Right lobe of liver (tissue), 6 donors: ENCODE results near the gene HDAC4. TPM values are rescaled to one million over a fixed set of nuclear protein-coding genes. Genes with fewer than 3 reads are reported as not detected.
A peak's percentile ranks its signal among the peaks of the same experiment; 100 is the strongest.

ENCODE experiments used
- ATAC-seq, 4 donors: fragments of 200-7000 bp; cut with Tn5 transposase; one replicate each; pipeline ENCODE4 v1.9.1; 2020; ENCODE audit warnings: mild to moderate bottlenecking in 4 of 4, moderate library complexity in 4 of 4
- DNase-seq, 3 donors: peaks; one replicate each; pipeline ENCODE4 v3.0.0-alpha.2; 2020
- H3K27ac ChIP-seq, 3 donors: fragments of 200-600 bp; one replicate each; pipeline ENCODE4 v1.8.0; 2022
- H3K27me3 ChIP-seq, 2 donors: fragments of 200-600 bp; one replicate each; pipeline ENCODE4 v1.8.0; 2022
- H3K36me3 ChIP-seq, 4 donors: fragments of 200-600 bp; sonication (generic) in 1 of 4; one replicate each; pipeline versions ENCODE4 v1.5.1 to v1.8.0; 2017 to 2022; ENCODE audit warnings: control low read depth in 1 of 4
- H3K4me1 ChIP-seq, 4 donors: fragments of 200-600 bp; sonication (generic) in 1 of 4; one replicate each; pipeline versions ENCODE4 v1.5.1 to v1.8.0; 2017 to 2022; ENCODE audit warnings: control low read depth in 1 of 4
- H3K4me3 ChIP-seq, 3 donors: fragments of 200-600 bp; one replicate each; pipeline ENCODE4 v1.8.0; 2022
- H3K9me3 ChIP-seq, 4 donors: fragments of 200-600 bp; sonication (generic) in 1 of 4; one replicate each; pipeline versions ENCODE4 v1.5.1 to v1.8.0; 2017 to 2022; ENCODE audit warnings: control low read depth in 1 of 4
- POLR2A ChIP-seq: fragments of 450-650 bp; IDR thresholded peaks from one replicate; pipeline ENCODE4 v1.6.1; 2017; ENCODE audit warnings: antibody characterized with exemption, mild to moderate bottlenecking
- WGBS: methylation state at CpG from one replicate; pipeline ENCODE4 v1.1.6; 2018; ENCODE audit warnings: low coverage, low lambda C conversion rate; ENCODE audit not compliant: insufficient coverage; ENCODE audit errors: missing lambda C conversion rate; 5-methylcytosine and 5-hydroxymethylcytosine counted together
- intact Hi-C, 2 donors: fragments of 100-400 bp; cut with DNase I; formaldehyde crosslinking; loops; one replicate each; pipeline versions ENCODE4 v1.11.2 to v1.14.1; 2022
- total RNA-seq, 6 experiments: library from RNA; depleted of rRNA in 2 of 6; stranded (reverse); fragments of >200 nt in 2 of 6; fragmentation: NEBNext Ultra II Directional in 3 of 6; extraction: Animal tissue kit (Norgen Biotek cat#: 25700) in 3 of 6; gene quantifications; one replicate each; pipeline versions ENCODE4 v1.1.0 to v1.2.4, GENCODE V29; 2016 to 2023
- TF ChIP-seq, protein P1 (sequence below), 4 donors: fragments of 200-600 bp in 3 of 4; fragments of 450-650 bp in 1 of 4; IDR thresholded peaks; one replicate each; pipeline versions ENCODE4 v1.5.1 to v1.8.0; 2016 to 2022; ENCODE audit warnings: antibody characterized with exemption in 4 of 4, mild to moderate bottlenecking in 2 of 4
- donor health status: DM: no; HTN: yes; CAD: no.
- donor health status: DM: no; HTN: no; CAD: no.
- donor health status: DM: no; HTN: no; CAD: no.
- donor health status: DM: no; HTN: yes; CAD: no.
- donor health status: DM: no; HTN: yes; CAD: no.

Gene HDAC4
- total RNA-seq, 6 experiments from 2014 or later = 8.9 to 22.4 (median 14.7) TPM

- intact Hi-C loops = no loop called here
- peak overlapping the region; percentile 2 to 55 (median 41) for H3K4me3 ChIP-seq
- peak; percentile 59 to 70 (median 60) for DNase-seq
Observed at GRCh38 chr2:239318790-239319661, 81.8 kb downstream of the HDAC4 start.

DNA sequence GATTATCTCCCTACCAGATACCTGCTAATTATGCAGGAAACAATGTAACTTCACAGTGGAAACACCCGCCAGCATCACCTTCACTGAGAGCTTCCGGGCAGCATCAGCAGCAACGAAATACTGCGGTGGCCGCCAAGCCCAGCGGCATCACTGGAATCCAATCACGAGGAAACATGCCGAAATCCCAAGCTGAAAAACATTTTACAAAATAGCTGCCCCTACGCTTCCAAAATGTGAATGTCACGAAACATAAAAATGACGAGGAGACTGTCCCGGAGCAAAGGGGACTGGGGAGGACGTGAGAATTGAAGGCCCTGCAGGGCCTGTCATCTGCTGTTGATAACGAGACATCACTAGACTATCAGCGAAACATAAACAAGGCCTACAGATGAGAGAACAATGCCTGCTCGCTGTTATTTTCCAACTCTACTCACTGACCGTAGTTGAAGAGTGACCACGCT is 82.6 kb downstream of the HDAC4 start:
- no peak overlapping the region for H3K4me3 ChIP-seq
- H3K27me3 ChIP-seq = no peaks in the 10 kb centered on the region
- 83% methylated on average over 12 of the region's 18 CpGs for WGBS
- DNase-seq (peak in 1 of 3 donors; percentile 36), ATAC-seq (no peak)
- intact Hi-C loops = no loop called here
- TF ChIP-seq, protein P1, sequence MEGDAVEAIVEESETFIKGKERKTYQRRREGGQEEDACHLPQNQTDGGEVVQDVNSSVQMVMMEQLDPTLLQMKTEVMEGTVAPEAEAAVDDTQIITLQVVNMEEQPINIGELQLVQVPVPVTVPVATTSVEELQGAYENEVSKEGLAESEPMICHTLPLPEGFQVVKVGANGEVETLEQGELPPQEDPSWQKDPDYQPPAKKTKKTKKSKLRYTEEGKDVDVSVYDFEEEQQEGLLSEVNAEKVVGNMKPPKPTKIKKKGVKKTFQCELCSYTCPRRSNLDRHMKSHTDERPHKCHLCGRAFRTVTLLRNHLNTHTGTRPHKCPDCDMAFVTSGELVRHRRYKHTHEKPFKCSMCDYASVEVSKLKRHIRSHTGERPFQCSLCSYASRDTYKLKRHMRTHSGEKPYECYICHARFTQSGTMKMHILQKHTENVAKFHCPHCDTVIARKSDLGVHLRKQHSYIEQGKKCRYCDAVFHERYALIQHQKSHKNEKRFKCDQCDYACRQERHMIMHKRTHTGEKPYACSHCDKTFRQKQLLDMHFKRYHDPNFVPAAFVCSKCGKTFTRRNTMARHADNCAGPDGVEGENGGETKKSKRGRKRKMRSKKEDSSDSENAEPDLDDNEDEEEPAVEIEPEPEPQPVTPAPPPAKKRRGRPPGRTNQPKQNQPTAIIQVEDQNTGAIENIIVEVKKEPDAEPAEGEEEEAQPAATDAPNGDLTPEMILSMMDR (IDR thresholded peaks at IDR 0.05) = no peak
- TF ChIP-seq POLR2A = no peak
- H3K9me3 ChIP-seq = no peaks in the 10 kb centered on the region
- no peaks in the 10 kb centered on the region for H3K36me3 ChIP-seq
- peaks cover 0 to 20% (median 0%) of the 10 kb centered on the region in 4 donors for H3K4me1 ChIP-seq
- no peak overlapping the region for H3K27ac ChIP-seq

More at GRCh38 chr2:239318790-239319661, 81.8 kb downstream of the HDAC4 start:
- Histone ChIP-seq H3K4me1 (peaks cover 0 to 20% (median 0%) of the 10 kb centered on the region in 4 donors), H3K27ac (peak overlapping the region; percentile 42 to 82 (median 67)), H3K36me3 (no peaks in the 10 kb centered on the region), H3K9me3 (no peaks in the 10 kb centered on the region), H3K27me3 (no peaks in the 10 kb centered on the region)
- peak; percentile 73 to 87 (median 78) for ATAC-seq
- TF ChIP-seq, protein P1 (IDR thresholded peaks at IDR 0.05) = no peak
- no peak for TF ChIP-seq POLR2A
- 14% methylated on average over 16 of the region's 20 CpGs for WGBS

DNA sequence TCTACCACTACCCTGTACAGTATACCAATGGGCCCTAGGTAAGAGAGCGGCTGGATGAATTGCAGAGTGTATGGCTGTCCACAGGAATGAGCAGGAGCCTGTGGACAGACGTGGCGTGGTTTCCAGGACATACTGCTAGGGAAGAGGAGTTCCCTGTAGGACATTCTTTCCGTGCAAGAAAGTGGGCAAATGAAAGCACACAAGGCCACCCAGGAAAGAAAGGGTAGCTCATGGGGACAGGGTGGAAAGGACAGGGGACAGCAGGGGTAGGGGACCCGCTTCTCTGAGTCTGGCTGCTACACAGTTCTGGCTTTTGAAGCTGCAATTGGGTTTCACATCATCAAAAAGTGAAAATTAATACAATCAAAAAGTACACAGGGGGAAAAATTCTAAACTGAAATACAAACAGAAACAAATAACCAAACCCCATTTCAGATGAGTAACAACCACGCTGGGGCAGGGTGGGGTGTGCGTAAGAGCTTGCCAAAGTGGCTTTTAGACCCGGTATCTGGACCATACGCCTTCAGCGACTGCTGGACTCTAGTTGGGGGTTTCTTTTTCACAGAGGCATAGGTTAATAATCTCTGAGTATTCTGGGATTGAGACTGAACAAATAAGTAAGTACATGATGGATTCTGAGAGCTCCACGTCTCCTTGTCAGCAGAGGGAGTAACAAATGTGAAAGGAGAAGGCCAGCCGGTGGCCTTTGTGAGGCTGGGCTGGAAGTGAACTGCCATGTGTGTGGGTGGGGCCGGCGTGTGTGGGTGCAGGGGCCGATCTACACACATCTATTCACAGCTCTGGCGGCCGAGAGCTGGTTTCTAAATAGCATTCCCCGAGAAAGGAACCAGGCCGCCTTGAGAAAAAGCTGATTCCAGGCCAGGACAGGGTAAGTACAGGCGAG is 84.0 kb downstream of the HDAC4 start:
- H3K4me1 ChIP-seq = peaks cover 0 to 20% (median 0%) of the 10 kb centered on the region in 4 donors
- 65% methylated on average over 20 of the region's 20 CpGs for WGBS
- H3K4me3 ChIP-seq = no peak overlapping the region
- no peaks in the 10 kb centered on the region for H3K9me3 ChIP-seq
- no peaks in the 10 kb centered on the region for H3K36me3 ChIP-seq
- no peak overlapping the region for H3K27ac ChIP-seq
- peak in 1 of 4 donors; percentile 18 for ATAC-seq
- TF ChIP-seq POLR2A = no peak
- TF ChIP-seq, protein P1 (IDR thresholded peaks at IDR 0.05) = no peak
- intact Hi-C loops = no loop called here
- peak in 1 of 3 donors; percentile 37 for DNase-seq
- no peaks in the 10 kb centered on the region for H3K27me3 ChIP-seq

GRCh38 chr2:239315308-239315707 is 85.5 kb downstream of the HDAC4 start:
- Histone ChIP-seq H3K36me3 (no peaks in the 10 kb centered on the region), H3K9me3 (no peaks in the 10 kb centered on the region), H3K4me3 (no peak overlapping the region), H3K4me1 (peaks cover 0 to 20% (median 0%) of the 10 kb centered on the region in 4 donors), H3K27ac (no peak overlapping the region), H3K27me3 (no peaks in the 10 kb centered on the region)
- ATAC-seq = no peak
- intact Hi-C loops = no loop called here
- TF ChIP-seq POLR2A = no peak
- TF ChIP-seq, protein P1 (IDR thresholded peaks at IDR 0.05) = no peak
- peak in 1 of 3 donors; percentile 2 for DNase-seq
- 80% methylated on average over 5 of the region's 10 CpGs for WGBS
